ENCODE data around the gene FOXB1.

GRCh38 chr15:59994526-59994887 lies 9.6 kb upstream of the FOXB1 start:
- TF ChIP-seq CTCF (IDR thresholded peaks at IDR 0.05) (no peak), POLR2A (IDR thresholded peaks at IDR 0.05) (no peak)
